ENCODE measurements around the gene BARD1. TPM values are rescaled to one million over a fixed set of nuclear protein-coding genes. Genes with fewer than 3 reads are reported as not detected.

BARD1 gene
- polyA plus RNA-seq, 2 of the 4 experiments (the other 2 are of a cell fraction): 8.3 to 9.9 TPM

GRCh38 chr2:214679736-214680135, 129.7 kb downstream of the BARD1 start:
- H3K4me3 ChIP-seq: no peak overlapping the region
- H3K4me1 ChIP-seq: peaks cover 3% of the 10 kb centered on the region; the same call in 1 of the 3 replicates
- no peak for ATAC-seq
- CTCF ChIA-PET: no interaction called here
- H3K27ac ChIP-seq: no peak overlapping the region
- no peak overlapping the region for H3K4me2 ChIP-seq
- no peak for DNase-seq (ENCODE audit: low read depth in 1 of 2, low spot score in 1 of 2)
- no peaks in the 10 kb centered on the region for H3K9me3 ChIP-seq
- WGBS (ENCODE audit: missing lambda C conversion rate): 81% methylated on average over 1 of the region's 1 CpG
- no peak for TF ChIP-seq POLR2AphosphoS2 (conservative IDR thresholded peaks at IDR 0.05; ENCODE audit: low read length)
- TF ChIP-seq GATA3 (IDR thresholded peaks at IDR 0.05; ENCODE audit: borderline replicate concordance): no peak
- TF ChIP-seq NR3C1 (IDR thresholded peaks at IDR 0.05): no peak
- TF ChIP-seq RAD21 (conservative IDR thresholded peaks at IDR 0.05 in 1 of 2, IDR thresholded peaks at IDR 0.05 in 1 of 2): no peak
- no peak for TF ChIP-seq SMC3 (IDR thresholded peaks at IDR 0.05)
- no peak for TF ChIP-seq HEYL (CRISPR knock-in tag; IDR thresholded peaks at IDR 0.05)
- TF ChIP-seq ZSCAN20 (CRISPR knock-in tag; IDR thresholded peaks at IDR 0.05): no peak
- no peak for TF ChIP-seq NPAS2 (CRISPR knock-in tag; IDR thresholded peaks at IDR 0.05; ENCODE audit: borderline replicate concordance)
- POLR2A ChIA-PET: no interaction called here
- no peak for FAIRE-seq

- no peak overlapping the region for H3K4me3 ChIP-seq
- POLR2A ChIA-PET: no interaction called here
- ATAC-seq: no peak
- H3K9me3 ChIP-seq: no peaks in the 10 kb centered on the region
- 43% methylated on average over 5 of the region's 5 CpGs for WGBS (ENCODE audit: missing lambda C conversion rate)
- TF ChIP-seq ATOH8 (CRISPR knock-in tag; IDR thresholded peaks at IDR 0.05; ENCODE audit: low read depth) (no peak), NR3C1 (IDR thresholded peaks at IDR 0.05) (no peak)
- CTCF ChIA-PET: no interaction called here
- H3K27ac ChIP-seq: no peak overlapping the region
- no peak for FAIRE-seq
- no peaks in the 10 kb centered on the region for H3K4me1 ChIP-seq
- no peak overlapping the region for H3K4me2 ChIP-seq
- no peak for DNase-seq (ENCODE audit: low read depth in 1 of 2, low spot score in 1 of 2)
Observed at GRCh38 chr2:214676421-214677089, 132.9 kb downstream of the BARD1 start.

Small RNA genes lying within 50 kb of the gene (small RNA-seq; reads per million reads assigned to genes)
- 0 to 1.3 (median 0) reads per million in 6 experiments for gene SNORA70I

Measured in A549 (cell line).